Gastrocnemius medialis (tissue), 4 donors: ENCODE measurements around the gene TFPI.

Experiments
- CTCF ChIP-seq, 5 experiments: fragments of 450-650 bp in 3 of 5; fragments of 200-600 bp in 2 of 5; sonication (generic) in 2 of 5; IDR thresholded peaks in 4 of 5; conservative IDR thresholded peaks in 1 of 5; 1 replicate in 4 of 5; 2 replicates in 1 of 5; pipeline ENCODE4 v1.5.1; 2016 to 2019; ENCODE audit warnings: antibody characterized with exemption in 5 of 5, mild to moderate bottlenecking in 3 of 5, moderate library complexity in 3 of 5
- POLR2A ChIP-seq, 2 donors: fragments of 450-650 bp; IDR thresholded peaks; one replicate each; pipeline ENCODE4 v1.6.1; 2017; ENCODE audit warnings: antibody characterized with exemption in 2 of 2, mild to moderate bottlenecking in 2 of 2, moderate library complexity in 2 of 2

- TF ChIP-seq CTCF (IDR thresholded peaks at IDR 0.05 in 4 of 5, conservative IDR thresholded peaks at IDR 0.05 in 1 of 5), result no peak
- TF ChIP-seq POLR2A (IDR thresholded peaks at IDR 0.05), result no peak
Observed at GRCh38 chr2:187525163-187525900, 28.9 kb downstream of the TFPI start.
